ENCODE results near the gene LRCH4. TPM values are rescaled to one million over a fixed set of nuclear protein-coding genes. Genes with fewer than 3 reads are reported as not detected.

Gene LRCH4
- total and polyA plus RNA-seq, 2 of the 8 experiments (the other 6 are each of a cell fraction or from before 2014, with no cell fraction given), result 15.5 to 36.6 TPM

- FAIRE-seq, result no peak
- 89% methylated on average over 4 of the region's 4 CpGs; no CpG with 5 or more reads in 1 of the 2 experiments for WGBS, 2 experiments (ENCODE audit: extremely low coverage in 1 of 2, insufficient coverage in 1 of 2, insufficient read length in 1 of 2, insufficient replicate concordance in 2 of 2, low coverage in 1 of 2, low lambda C conversion rate in 2 of 2, missing lambda C conversion rate in 1 of 2)
- POLR2A ChIA-PET (ENCODE audit: partially characterized antibody), result interaction anchor here (1.1 to 2.9 kb wide), 7 partner anchors 10 to 90 kb away, joined by 3 to 20 read pairs (median 5); partner anchors contain the start of genes EPO and MOSPD3
- TF ChIP-seq RXRA (IDR thresholded peaks at IDR 0.05; ENCODE audit: insufficient read depth, low read depth, low read length) (no peak), KDM1A (IDR thresholded peaks at IDR 0.05; ENCODE audit: borderline replicate concordance, low read length) (no peak), ASH2L (IDR thresholded peaks at IDR 0.05; ENCODE audit: low read length) (no peak), RBBP5 (IDR thresholded peaks at IDR 0.05; ENCODE audit: borderline replicate concordance, low read depth, low read length) (no peak), EZH2 (IDR thresholded peaks at IDR 0.05; ENCODE audit: low read depth, low read length, severe bottlenecking) (no peak), JUN (IDR thresholded peaks at IDR 0.05; ENCODE audit: low read depth, low read length) (no peak), ZNF274 (IDR thresholded peaks at IDR 0.05; ENCODE audit: borderline replicate concordance, extremely low read depth, low read length) (no peak), SAP30 (IDR thresholded peaks at IDR 0.05; ENCODE audit: insufficient read depth, insufficient replicate concordance, low read length) (no peak), MAX (IDR thresholded peaks at IDR 0.05) (no peak), CBX5 (IDR thresholded peaks at IDR 0.05; ENCODE audit: low read depth, low read length) (no peak), SP2 (IDR thresholded peaks at IDR 0.05; ENCODE audit: low read length) (no peak), JUND (IDR thresholded peaks at IDR 0.05; ENCODE audit: low read length) (no peak)
Measured at GRCh38 chr7:100630066-100630465, 44.1 kb upstream of the LRCH4 start.

More at GRCh38 chr7:100630066-100630465, 44.1 kb upstream of the LRCH4 start:
- Histone ChIP-seq H2BK120ac (replicated peaks; ENCODE audit: low read depth, low read length) (no peak overlapping the region), H3K23ac (ENCODE audit: insufficient read length) (no peak overlapping the region), H3K4me3 (ENCODE audit: extremely low read depth in 1 of 4, insufficient read depth in 2 of 4, low read depth in 3 of 4, low read length in 4 of 4) (no peak overlapping the region), H2BK15ac (ENCODE audit: low read length) (no peak overlapping the region), H3K27me3 (replicated peaks in 1 of 4; ENCODE audit: control insufficient read depth in 3 of 4, extremely low read depth in 1 of 4, insufficient read depth in 3 of 4, low read length in 3 of 4) (peaks cover 0 to 20% (median 10%) of the 10 kb centered on the region in 4 experiments; a peak in 6 of 7 replicates), H3K36me3 (ENCODE audit: control insufficient read depth in 2 of 4, insufficient read depth in 4 of 4, low read length in 3 of 4) (no peaks in the 10 kb centered on the region), H2AFZ (ENCODE audit: low read length) (no peak overlapping the region), H3K4ac (replicated peaks; ENCODE audit: insufficient read length, low read depth, low read length) (no peak overlapping the region), H3K56ac (replicated peaks; ENCODE audit: insufficient read length, low read depth, low read length) (no peak overlapping the region), H3K9ac (replicated peaks in 1 of 4; ENCODE audit: extremely low read depth in 1 of 4, low read depth in 3 of 4, low read length in 3 of 4) (no peak overlapping the region), H4K8ac (ENCODE audit: extremely low read depth, insufficient read depth, low read length) (no peak overlapping the region), H3K23me2 (ENCODE audit: low read depth, low read length) (peaks cover 9% of the 10 kb centered on the region; the same call in 1 of the 2 replicates), H3K4me1 (replicated peaks in 1 of 4; ENCODE audit: control insufficient read depth in 3 of 4, insufficient read depth in 4 of 4, low read length in 3 of 4) (peaks cover 0 to 14% (median 9%) of the 10 kb centered on the region in 4 experiments; a peak in 6 of 7 replicates), H2BK20ac (ENCODE audit: low read length) (no peak overlapping the region), H3K9me3 (ENCODE audit: insufficient read depth in 2 of 2, low read depth in 1 of 2, low read length in 1 of 2) (no peaks in the 10 kb centered on the region), H4K20me1 (replicated peaks in 1 of 2; ENCODE audit: control insufficient read depth in 1 of 2, insufficient read depth in 2 of 2, low read length in 2 of 2) (peaks cover 1 to 2% of the 10 kb centered on the region in 2 experiments), H4K91ac (replicated peaks; ENCODE audit: insufficient read length, low read length) (no peak overlapping the region), H3K79me1 (ENCODE audit: low read depth, low read length) (no peaks in the 10 kb centered on the region), H2AK5ac (ENCODE audit: low read depth, low read length) (no peak overlapping the region), H3K14ac (ENCODE audit: insufficient read length) (no peak overlapping the region), H2BK5ac (ENCODE audit: low read depth, low read length) (no peak overlapping the region), H3K4me2 (ENCODE audit: insufficient read depth in 1 of 2, low read depth in 2 of 2, low read length in 2 of 2) (no peak overlapping the region), H2BK12ac (ENCODE audit: low read depth, low read length) (no peak overlapping the region), H3K79me2 (ENCODE audit: control insufficient read depth in 1 of 2, insufficient read depth in 2 of 2, low read length in 2 of 2) (no peaks in the 10 kb centered on the region), H4K5ac (ENCODE audit: insufficient read length, low read depth, low read length) (no peak overlapping the region), H3K27ac (ENCODE audit: low read depth, low read length) (no peak overlapping the region), H3K18ac (ENCODE audit: extremely low read depth, low read length) (no peak overlapping the region)
- CTCF ChIA-PET (ENCODE audit: partially characterized antibody), result interaction anchor here (0.7 to 4.8 kb wide), 37 partner anchors 9 to 497 kb away, joined by 3 to 73 read pairs (median 5); partner anchors contain the start of genes ACTL6B, FBXO24, GNB2 and MOSPD3
- DNase-seq (ENCODE audit: low read depth in 1 of 2, low spot score in 2 of 2), result no peak

Data from H1 (cell line).